GM13977 (cell line): Measurements from ENCODE around the gene TEX51.

Experiments used
- DNase-seq: peaks from one replicate; pipeline ENCODE4 v3.0.0; 2012; ENCODE audit warnings: low spot score
- in situ Hi-C: fragments of 300-500 bp; cut with MboI; formaldehyde crosslinking; loops from one replicate; pipeline ENCODE4 v1.12.0; 2022; ENCODE audit warnings: low sequenced_read_pairs, low pct_unique_long_range_greater_than_20kb, mixed read lengths, inconsistent platforms; ENCODE audit not compliant: unreplicated experiment
- TF ChIP-seq, protein P1 (sequence below): IDR thresholded peaks from 2 replicates; pipeline ENCODE4 v1.5.1; 2012; ENCODE audit warnings: mild to moderate bottlenecking, control low read depth; ENCODE audit not compliant: insufficient read depth; ENCODE audit errors: extremely low read depth, missing control alignments

TEX51 gene

GRCh38 chr2:126894082-126894481 is 4.6 kb upstream of the TEX51 start:
- in situ Hi-C loops, result no loop called here
- TF ChIP-seq, protein P1, sequence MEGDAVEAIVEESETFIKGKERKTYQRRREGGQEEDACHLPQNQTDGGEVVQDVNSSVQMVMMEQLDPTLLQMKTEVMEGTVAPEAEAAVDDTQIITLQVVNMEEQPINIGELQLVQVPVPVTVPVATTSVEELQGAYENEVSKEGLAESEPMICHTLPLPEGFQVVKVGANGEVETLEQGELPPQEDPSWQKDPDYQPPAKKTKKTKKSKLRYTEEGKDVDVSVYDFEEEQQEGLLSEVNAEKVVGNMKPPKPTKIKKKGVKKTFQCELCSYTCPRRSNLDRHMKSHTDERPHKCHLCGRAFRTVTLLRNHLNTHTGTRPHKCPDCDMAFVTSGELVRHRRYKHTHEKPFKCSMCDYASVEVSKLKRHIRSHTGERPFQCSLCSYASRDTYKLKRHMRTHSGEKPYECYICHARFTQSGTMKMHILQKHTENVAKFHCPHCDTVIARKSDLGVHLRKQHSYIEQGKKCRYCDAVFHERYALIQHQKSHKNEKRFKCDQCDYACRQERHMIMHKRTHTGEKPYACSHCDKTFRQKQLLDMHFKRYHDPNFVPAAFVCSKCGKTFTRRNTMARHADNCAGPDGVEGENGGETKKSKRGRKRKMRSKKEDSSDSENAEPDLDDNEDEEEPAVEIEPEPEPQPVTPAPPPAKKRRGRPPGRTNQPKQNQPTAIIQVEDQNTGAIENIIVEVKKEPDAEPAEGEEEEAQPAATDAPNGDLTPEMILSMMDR, result no peak
- no peak for DNase-seq

- TF ChIP-seq, protein P1, result no peak
- in situ Hi-C loops, result no loop called here
- DNase-seq, result no peak
Measured at GRCh38 chr2:126894585-126895182, 4.0 kb upstream of the TEX51 start.

- no peak for DNase-seq
- TF ChIP-seq, protein P1, result no peak
- in situ Hi-C loops, result no loop called here
Measured at GRCh38 chr2:126895336-126895735, 3.4 kb upstream of the TEX51 start.

DNA sequence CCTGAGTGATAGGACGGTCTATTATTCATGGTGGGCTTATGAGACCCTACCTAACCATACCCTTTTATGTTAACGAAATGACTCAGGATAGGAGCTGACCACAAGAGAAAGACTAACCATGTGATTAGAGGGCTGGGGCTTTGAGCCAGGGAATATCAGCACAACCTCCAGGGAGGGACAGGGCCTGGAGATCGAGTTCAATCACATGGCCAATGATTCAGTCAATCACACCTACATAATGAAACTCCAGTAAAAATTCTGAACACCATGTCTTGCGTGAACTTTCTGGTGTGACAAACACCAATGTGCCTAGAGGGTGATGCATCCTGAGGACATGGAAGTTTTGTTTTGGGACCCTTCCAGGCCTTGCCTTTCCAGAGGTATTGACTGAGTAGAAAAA is 2.2 kb upstream of the TEX51 start:
- in situ Hi-C loops, result no loop called here
- DNase-seq, result no peak
- TF ChIP-seq, protein P1, result no peak

- TF ChIP-seq, protein P1, result no peak
- in situ Hi-C loops, result no loop called here
- no peak for DNase-seq
Measured at GRCh38 chr2:126899616-126900185, 1.0 kb downstream of the TEX51 start.

DNA sequence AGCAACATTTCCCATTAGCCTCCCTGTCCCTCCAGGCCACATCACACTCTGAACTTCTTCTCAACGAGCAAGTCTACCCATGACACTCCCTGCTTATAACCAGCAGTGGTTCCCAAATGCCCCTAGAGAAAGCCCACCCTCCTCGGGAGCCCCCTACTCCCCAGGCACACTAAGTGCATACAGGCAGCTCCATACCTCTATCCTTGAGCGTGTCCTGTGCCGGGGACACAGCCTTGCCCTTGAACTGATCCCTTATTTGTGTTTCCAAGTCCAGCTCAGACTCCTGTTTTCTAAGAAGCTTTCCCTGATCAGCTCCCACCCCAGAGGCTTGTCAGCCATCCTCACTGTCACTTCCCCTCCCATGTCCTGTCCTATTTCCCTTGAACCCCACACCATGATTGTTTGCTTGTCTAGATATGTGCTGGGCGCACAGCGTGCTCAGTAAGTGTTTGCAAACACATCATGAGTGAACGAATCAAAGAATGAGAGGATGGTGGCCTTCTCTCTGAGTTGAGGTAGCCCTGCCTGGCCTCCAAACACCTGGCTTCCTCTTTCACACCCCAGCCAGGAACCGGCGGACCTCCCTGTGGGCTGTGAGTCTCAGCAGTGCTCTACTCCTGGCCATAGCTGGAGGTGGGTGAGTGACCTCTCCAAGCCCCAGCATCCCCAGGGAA is 2.1 kb downstream of the TEX51 start:
- in situ Hi-C loops, result no loop called here
- TF ChIP-seq, protein P1, result no peak
- DNase-seq, result no peak
